HL-60/S4 treated with retinoic acid at 250 ng/mL for 4 days and 3 days (cell line): ENCODE measurements around the gene PPP1R1B.

Source experiments
- in situ Hi-C: fragments of 300-500 bp; cut with MboI; formaldehyde crosslinking; loops from 2 replicates; pipeline ENCODE4 v1.7.0; 2022; ENCODE audit warnings: low sequenced_read_pairs

PPP1R1B gene

DNA sequence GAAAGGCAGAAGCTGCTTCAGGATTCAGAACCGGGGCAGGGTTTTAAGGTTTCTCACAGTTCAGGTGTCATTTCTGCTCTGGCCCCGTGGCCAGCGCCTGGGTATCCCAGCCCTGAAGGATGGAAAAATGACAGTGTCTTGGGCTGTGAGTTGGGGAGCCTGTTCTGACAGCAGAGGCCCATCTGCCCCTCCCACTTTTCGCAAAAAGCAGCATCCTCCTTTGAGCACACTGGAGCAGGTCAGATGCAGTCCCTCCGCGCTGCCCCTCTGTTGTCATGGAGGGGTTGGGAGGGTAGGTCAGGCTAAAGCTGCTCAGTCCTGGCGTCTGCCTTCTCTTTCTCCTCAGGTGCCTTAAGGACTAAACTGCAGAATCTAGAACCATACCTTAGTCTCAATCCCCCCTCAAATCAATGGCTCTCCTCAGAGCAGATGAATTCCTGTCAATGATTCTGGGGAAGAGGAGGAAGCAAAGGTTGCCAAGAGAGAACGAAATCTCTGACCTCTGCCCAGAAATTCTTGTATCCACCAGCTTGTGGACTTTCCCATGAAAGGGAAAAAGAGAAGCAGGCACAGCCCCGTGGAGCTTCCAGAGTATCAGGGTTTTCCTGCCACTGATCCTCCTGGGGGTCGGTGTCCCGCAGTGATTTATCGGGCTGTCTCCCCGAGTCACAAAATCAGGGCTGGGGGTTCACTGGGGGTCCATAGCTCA is 26.3 kb upstream of the PPP1R1B start:
- in situ Hi-C loops: no loop called here

DNA sequence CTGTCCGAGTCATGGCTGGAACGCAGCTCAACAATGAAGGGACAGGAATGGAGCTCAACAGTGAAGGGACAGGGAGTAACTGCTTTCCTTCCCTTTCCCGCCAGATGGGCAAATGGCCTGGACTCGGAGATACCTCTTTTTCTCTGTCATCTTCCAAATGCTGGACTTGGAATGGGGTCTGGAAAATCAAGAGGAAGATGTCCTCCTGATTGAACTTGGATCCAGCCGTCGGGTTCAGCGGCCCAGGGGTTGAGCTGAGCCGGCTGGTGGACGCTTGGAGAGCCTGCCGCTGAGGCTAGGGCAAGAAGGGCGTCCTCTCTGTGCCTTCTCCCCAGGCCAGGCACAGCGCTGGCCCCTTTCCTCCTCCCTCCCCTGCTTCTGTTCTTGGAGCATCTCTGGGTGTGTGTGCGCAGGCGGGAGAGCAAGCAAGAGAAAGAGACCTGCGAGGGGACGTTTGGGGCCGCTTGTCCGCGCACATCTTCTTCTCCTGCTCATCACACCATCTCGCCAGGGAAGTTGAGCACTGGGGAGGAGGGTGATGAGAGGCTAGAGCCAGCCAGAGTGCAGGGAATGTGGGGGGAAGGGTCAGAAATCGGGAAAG is 25.7 kb upstream of the PPP1R1B start:
- in situ Hi-C loops: no loop called here

DNA sequence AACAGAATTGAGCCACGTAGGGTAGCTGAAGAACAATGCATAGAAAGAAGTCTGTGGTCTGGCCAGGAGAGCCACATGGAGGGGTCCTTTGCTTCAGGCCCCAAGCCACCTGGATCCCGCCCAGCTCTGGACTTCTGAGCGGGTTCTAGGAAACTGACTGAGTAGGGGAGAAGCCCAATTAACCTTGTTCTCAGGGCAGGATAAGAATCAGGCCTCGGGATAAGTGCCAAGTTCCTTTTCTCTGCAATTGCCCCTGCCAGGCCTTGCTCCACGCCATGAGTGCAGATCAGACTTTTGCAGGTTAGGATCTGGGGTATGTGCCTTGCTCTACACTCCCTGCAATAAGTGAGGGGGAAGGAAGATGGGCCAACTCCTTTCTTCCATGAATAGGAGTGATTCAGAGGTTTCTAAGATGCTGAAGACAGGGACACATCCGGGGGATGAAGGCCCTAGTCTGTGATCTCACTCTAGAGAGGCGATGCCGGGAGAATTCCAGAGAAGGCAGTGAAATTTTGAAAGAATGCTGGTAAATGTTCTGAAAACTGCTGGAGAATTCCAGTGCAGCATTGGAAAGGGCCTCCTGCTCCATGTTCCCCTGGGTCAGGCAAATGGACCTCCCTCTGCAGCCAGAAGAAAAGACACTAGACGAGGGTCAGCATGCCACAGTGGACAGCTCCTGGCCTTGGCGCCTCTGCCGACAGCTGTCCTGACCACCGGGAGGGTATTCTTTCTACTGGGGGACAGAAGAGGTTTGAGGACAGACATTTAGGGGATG is 24.8 kb upstream of the PPP1R1B start:
- in situ Hi-C loops: no loop called here

DNA sequence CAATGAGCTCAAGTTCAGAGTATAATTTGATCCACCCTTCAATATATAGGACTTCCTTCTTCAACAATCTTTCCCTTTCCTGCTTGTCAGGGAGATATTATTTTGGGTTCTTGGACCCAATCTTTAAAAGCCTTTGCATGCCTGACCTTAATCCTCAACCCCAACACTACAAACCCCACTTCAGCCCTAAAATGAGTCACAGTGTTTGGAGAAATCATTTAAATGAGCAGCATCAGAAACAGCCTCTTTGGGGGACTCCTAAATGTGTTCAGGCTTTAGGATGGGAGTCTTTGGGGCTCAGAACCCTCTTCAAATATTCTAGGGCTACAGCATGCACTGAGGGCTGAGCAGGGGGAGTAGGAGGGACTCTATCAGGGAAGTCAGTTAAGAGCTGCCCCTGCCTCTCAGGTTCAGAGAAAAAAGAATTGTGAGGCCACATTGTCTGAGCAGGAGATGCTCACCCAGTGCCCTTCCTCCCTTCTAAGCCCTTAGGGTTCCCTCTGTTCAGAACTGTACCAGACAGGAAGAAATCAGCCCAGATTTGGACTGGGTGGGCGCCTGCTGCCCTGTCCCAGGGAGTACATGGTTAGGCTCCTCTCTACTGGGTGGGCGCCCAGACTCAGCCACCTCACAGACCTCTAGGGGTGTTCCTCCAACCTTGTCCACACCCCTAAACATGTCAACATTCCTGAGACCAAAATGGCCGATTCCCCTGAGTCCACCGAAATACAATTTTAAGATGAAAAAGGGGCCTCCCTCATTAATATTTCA is 24.0 kb upstream of the PPP1R1B start:
- in situ Hi-C loops: no loop called here

DNA sequence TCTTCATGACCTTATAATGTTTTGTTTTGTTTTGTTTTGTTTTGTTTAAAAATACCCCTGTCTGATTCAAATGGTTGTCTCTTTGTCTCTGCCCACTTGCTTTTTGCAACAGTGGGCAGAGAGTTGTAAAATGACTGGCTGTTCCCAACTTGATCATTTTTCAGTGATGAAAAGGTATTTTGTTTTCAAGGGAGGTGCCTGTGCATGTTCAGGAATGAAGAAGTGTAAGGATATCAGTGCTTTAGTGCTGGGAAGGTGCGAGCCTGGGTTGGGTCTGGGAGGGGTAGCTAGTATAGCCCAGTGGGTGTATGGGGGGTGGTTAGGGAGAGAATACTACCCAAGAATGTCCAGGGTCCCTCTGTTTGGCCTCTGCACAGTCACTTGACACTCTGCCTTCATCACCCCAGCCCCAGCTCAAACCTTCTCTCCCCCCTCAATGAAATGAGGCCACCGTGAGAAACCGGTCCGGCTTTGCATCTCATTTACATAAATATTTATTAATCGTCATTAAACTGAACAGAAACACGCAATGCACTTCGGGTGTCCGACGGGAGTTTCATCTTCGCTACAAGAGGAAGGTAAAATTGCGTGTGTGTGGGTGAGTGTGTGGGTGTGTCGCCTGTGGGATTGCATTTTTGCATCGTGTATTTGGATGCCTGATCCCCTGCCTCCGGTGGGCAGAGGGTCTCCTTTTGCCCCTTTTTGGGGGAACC is 23.3 kb upstream of the PPP1R1B start:
- in situ Hi-C loops: no loop called here

DNA sequence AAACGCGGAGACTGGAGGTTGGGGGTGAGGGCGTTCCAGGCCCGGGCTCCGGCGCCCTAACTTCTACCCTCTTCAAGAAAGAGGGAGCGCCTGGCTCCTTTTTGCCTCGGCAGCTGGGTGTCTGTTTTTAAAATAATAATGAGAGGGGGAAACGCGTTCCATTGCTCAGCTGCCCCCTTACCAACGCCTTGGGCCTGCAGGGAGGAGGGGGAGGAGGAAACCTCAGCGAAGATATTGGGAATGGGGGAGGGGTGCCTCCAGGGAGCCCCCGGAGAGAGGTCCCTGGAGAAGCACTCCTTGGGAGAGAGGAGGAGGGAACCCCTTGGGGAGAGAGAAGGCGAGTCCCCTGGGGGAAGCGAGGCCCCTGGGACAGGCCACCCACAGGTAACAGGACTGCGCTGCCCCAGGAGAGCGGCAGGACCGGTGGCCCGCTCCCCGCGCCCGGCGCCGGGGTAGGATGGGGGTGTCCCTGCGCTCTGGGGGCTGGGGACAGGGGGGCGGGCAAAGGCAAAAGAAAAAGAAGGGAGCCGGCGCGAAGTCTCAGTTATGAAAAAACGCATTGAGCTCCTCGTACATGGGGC is 21.8 kb upstream of the PPP1R1B start:
- in situ Hi-C loops: no loop called here

DNA sequence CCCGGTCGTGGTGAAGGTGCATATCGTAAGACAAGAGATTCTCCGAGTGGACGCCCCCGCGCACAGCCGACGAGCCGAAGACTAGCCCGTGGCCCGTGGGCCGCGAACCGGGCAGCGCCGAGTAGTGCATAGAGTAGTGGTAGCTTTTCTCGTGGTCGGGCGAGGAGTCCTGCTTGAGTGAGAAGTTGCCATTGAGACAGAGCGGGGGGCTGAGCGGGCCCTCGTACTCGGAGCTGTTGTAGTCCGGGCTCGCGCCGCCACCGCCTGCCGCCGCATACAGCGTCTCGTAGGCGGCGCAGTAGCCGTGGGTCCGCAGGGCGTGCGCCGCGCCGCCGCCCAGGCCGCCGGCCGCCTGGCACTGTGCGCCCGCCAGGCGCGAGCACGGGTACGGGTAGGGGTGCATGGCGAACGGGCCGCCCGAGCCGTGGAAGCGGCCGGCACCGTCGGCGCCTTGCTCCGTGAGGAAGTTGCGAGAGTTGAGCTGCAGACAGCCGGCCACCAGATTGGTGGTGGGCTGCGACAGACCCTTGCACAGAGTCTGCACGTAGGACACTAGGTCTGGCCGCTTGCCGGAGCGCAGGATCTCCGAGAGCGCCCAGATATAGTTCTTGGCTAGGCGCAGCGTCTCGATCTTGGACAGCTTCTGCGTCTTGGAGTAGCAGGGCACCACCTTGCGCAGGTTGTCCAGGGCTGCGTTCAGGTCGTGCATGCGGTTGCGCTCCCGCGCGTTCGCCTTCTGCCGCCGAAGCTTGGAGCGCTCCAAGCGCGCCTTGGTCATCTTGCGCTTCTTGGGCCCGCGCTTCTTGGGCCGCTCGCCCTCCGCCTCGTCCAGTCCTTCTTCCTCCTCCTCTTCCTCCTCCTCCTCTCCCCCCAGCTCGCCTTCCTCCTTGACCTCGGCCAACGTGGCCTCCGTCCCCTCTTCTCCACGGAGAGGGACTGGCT is 21.0 kb upstream of the PPP1R1B start:
- in situ Hi-C loops: no loop called here

DNA sequence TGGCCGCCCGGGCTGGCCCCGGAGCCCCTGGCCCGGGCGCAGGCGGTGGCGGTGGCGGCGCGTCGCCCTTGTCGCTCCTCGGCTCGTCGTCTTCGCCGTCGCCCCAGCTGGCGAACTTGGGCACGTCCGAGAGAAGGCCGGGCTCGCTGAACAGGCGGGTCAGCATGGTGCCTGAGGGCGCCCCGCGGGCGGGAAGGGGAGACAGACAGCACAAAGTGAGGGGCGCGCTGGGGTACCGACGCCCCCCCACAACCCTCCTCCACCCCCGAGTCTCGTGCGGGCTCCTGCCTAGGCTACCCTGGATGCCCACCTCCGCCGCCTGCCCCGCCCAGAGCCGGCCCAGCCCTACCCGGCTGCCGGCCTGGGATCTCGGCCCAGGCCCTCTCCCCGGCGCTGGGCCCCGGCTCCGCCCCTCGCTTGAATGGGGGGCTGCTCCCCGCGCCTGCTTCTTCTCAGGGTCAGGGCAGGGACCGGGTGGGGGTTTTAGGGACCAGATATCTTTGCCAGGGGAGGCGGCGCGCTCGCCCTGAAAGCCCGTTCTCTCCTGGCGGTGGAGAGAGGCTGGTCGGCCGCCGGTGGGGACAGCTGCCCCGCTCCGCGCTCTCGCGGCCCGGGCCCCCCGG is 20.2 kb upstream of the PPP1R1B start:
- in situ Hi-C loops: no loop called here

DNA sequence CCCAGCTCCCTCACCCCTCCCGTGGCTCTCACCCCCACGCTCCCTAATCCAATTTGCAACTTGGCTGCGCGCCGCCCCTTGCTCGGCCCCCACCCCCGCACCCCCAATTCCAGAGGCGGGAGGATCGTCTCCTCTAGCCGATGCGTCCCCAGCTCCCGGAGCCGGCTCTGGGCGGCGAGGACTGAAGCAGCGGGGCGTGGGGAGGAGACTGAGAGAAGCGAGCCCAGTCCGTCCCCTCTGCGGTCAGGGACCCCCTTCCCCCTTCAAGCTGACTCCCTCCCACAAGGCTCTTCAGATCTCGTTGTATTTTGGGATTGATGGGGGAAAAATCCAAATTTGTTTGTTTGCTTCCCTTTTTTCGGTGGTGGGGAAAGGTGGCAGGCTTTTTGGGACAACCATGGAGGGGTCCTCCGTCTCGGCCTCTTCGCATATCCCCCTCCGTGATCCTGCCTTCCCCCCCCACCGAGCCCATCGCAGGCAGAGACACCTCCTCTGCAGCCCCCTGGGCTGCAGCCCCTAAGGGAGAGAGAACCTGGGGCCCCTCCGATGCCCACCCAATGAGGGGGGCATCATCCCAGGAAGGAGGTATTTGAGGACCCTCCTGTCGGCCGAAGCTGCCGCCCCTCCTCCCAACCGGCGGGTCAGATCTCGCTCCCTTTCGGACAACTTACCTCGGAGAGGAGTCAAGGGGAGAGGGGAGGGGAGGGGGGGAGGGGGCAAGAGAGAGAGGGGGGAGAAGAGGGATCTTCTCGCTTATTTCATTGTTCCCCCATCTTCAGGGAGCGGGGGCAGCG is 19.5 kb upstream of the PPP1R1B start:
- in situ Hi-C loops: no loop called here

DNA sequence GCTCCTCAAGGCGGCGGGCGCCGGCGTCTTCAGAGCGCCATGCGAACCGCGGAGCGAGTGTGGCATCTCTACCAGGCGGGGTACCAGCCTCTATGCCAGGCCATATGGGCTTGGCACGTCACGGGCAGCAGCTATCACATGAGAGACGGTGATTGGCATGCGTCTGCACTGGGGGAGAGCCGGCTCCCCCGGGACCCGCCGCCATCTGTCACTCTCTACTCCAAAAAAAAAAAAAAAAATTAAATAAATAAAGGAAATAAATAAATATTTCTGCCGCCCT is 19.0 kb upstream of the PPP1R1B start, which contains the start of gene NEUROD2:
Gene NEUROD2, minus strand, starts transcription at position 70 of the 280 bp plus-strand sequence. CDS start 1,321 bp downstream, outside the sequence.
- in situ Hi-C loops: no loop called here

DNA sequence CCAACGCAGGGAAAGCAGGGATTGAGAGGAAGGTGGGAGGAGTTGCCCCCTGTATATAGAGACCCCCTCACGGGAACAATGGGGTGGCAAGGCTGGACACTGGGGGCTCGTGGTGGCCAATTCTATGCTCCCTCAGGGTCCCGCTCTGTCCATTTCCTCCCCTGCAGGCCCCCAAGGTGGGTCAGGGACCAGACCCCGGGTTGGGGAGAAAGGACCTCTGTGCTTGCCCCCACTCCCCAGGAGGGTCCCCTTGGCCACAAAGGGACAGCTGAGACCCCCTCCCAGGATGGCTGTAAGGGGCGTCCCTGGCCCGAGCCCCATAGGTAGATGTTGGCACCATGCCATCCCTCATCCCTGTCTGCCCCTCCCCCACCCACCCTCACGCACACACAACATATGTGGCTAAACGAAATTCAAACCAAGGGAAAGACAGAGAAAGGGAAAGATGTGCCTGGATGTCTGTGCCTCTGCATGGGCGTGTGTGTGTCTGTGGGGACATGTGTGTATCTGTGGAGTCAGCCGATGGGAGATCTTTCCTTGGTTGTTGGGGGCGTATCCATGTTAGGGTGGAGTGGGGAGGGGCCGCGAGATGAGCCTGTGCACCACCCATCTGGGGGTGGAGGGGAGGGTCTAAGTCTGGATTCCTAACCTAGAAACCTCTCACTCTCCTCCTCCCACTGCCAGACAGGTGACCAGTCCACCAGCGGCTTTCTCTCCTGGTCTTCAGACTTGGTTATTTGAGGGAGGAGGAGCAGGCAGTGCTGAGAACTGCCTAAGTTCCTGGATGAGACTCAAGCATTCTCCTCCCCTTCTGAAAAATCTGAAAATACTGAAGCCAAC is 18.4 kb upstream of the PPP1R1B start:
- in situ Hi-C loops: no loop called here

DNA sequence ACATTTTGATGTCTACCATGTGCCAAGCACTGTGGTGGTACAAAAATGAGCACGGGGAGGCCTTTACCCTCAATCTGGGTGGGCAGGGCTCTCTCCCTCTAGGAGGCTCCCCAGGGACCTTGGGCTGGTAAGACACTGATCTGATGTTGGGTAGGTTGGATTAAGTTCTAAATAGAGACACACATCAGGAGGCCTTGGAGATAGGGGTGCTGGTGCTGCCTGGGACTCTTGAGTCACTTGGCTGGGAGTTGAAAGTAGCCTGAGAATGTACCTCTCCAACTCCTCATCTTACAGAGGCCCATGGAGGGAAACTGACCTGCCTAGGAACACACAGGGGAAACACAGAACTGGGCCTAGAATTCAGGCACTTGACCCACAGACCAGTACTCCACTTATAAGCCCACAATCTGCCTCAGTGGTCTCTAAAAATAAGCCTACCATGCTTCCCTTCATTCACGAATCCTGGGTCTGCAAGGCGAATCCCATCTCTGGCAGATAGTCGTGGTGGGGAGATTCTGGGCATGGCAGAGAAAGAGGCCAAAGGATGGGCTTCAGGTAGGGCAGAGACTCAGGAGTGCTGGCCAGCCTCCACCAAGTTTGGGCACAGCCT is 17.2 kb upstream of the PPP1R1B start:
- in situ Hi-C loops: no loop called here

DNA sequence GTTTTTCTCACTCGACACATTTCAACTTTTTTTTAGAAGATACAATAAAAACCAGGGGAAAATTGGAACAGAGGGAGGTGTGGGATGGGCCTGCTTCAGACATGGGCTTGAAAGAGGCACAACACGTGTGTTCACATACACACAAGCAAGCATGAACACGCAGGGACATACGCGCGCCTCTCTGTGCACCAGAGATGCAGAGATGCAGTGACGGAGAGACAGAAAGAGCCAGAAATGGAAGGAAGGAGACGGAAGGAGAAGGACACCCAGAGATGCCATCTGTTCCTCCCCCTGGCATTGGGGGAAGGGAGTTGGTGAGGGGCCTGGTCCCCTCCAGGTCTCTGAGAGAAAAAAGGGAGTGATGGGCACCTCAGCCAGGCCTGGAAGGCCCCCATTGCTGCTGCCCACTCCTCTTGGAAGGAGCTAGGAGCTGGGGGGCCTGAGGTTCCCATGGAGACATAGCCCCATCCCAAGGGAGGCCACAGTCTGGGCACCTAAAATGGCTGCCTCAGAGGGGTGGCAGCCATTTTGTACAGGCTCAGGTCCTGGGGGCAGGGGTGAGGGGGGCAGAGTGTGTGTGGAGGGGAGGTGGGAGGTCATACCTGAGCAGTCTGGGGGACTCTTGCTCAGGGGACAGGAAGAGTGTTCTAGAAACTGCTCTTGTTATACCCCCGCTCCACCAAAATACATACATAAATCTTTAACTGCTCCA is 15.2 kb upstream of the PPP1R1B start:
- in situ Hi-C loops: no loop called here

DNA sequence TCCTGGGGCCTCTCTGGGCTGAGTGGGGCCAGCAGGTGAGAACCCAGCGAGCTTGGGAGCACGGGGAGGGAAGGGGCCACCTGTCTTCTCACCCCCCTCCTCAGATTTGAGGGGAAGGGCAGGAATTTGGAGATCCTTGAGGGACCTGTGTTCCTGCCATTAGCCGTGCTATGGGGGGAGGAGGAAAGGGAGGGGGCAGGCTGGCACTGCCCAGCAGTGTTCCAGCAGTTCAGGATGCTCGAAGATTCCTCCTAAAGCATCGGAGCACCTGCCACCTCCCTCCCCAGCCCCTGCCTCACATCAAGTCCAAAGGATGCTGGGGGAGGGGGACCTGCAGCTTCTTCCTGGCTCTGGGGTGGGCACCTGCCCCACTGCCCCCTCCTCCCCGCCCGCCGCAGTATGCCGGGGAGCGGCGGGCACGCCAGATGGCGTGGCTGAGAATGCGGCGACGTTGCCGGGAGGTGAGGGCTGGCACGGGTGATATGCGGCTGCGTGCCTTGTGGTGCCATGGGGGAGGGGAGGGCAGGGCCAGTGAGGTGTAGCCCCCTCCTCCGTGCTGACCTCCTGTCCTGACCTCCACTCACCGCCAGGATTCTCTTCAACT is 14.4 kb upstream of the PPP1R1B start:
- in situ Hi-C loops: no loop called here

DNA sequence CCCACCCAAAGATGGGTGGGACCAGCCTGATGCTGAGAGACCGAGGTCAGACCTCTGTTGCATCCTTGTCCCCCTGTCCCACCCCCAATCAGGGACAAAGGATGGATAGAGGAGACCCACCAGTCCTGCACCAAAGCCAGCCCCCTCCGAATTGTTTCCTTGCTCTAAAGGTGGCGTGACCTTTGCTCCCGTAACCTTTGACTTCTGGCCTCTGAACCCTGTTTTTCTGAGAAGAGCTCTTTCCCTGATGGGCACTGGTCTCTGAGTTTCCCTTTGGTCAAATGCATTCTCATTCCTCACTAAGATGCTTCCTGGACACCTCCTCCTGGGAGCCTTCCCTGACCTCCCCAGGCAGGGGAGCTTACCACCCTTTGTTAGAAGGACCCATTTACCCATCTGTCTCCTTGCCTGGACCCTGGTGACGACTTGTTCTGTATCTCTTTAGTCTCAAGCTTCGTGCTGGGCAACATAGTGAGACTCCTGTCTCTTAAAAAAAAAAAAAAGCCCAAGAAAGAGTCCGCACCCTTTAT is 13.8 kb upstream of the PPP1R1B start:
- in situ Hi-C loops: no loop called here
